ENCODE data around the gene ADRA2C. TPM values are rescaled to one million over a fixed set of nuclear protein-coding genes. Genes with fewer than 3 reads are reported as not detected.

ADRA2C gene
- total RNA-seq, 1 donor from 2014 or later, result 0.32 TPM

GRCh38 chr4:3733195-3733594 lies 33.0 kb upstream of the ADRA2C start:
- Mint-ChIP-seq H3K4me1 (ENCODE audit: unreplicated experiment) (no peaks in the 10 kb centered on the region), H3K27ac (ENCODE audit: unreplicated experiment) (no peak overlapping the region), H3K36me3 (ENCODE audit: unreplicated experiment) (no peaks in the 10 kb centered on the region), H3K4me3 (ENCODE audit: unreplicated experiment) (no peak overlapping the region), H3K9me3 (ENCODE audit: unreplicated experiment) (peaks cover 4% of the 10 kb centered on the region), H3K27me3 (ENCODE audit: unreplicated experiment) (peaks cover 3% of the 10 kb centered on the region)
- DNase-seq (ENCODE audit: extremely low spot score, unreplicated experiment), result no peak
- no peak for TF ChIP-seq CTCF (IDR thresholded peaks at IDR 0.05)

GRCh38 chr4:3735196-3735595 lies 31.0 kb upstream of the ADRA2C start:
- Mint-ChIP-seq H3K4me1 (ENCODE audit: unreplicated experiment) (no peaks in the 10 kb centered on the region), H3K27me3 (ENCODE audit: unreplicated experiment) (peaks cover 3% of the 10 kb centered on the region), H3K36me3 (ENCODE audit: unreplicated experiment) (no peaks in the 10 kb centered on the region), H3K27ac (ENCODE audit: unreplicated experiment) (no peak overlapping the region), H3K4me3 (ENCODE audit: unreplicated experiment) (no peak overlapping the region), H3K9me3 (ENCODE audit: unreplicated experiment) (peaks cover 4% of the 10 kb centered on the region)
- DNase-seq (ENCODE audit: extremely low spot score, unreplicated experiment), result no peak
- no peak for TF ChIP-seq CTCF (IDR thresholded peaks at IDR 0.05)

DNA sequence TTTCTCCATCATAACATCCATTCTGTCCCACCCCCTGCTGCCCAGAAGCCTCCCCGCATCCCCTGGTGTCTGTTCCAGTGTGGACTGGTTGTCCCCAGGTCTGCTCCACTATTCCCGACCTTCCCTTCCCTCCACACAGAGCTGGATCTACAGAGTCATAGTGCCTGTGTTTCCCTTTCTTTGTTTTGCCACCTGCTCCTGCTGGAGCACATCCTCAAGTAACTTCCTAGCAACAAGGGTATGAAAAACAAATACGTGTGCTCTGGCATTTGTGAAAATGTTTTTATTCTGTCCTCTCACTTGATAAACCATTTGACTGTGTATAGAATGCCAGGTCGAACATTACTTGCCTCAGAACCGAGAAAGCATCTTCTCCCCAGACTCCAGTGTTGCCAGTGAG lies 29.9 kb upstream of the ADRA2C start:
- H3K4me1 Mint-ChIP-seq (ENCODE audit: unreplicated experiment), result no peaks in the 10 kb centered on the region
- DNase-seq (ENCODE audit: extremely low spot score, unreplicated experiment), result no peak
- peaks cover 3% of the 10 kb centered on the region for H3K27me3 Mint-ChIP-seq (ENCODE audit: unreplicated experiment)
- no peaks in the 10 kb centered on the region for H3K36me3 Mint-ChIP-seq (ENCODE audit: unreplicated experiment)
- peaks cover 4% of the 10 kb centered on the region for H3K9me3 Mint-ChIP-seq (ENCODE audit: unreplicated experiment)
- no peak overlapping the region for H3K27ac Mint-ChIP-seq (ENCODE audit: unreplicated experiment)
- TF ChIP-seq CTCF (IDR thresholded peaks at IDR 0.05), result no peak
- H3K4me3 Mint-ChIP-seq (ENCODE audit: unreplicated experiment), result no peak overlapping the region

GRCh38 chr4:3736806-3737205 lies 29.4 kb upstream of the ADRA2C start:
- H3K27me3 Mint-ChIP-seq (ENCODE audit: unreplicated experiment), result peaks cover 3% of the 10 kb centered on the region
- no peaks in the 10 kb centered on the region for H3K36me3 Mint-ChIP-seq (ENCODE audit: unreplicated experiment)
- no peak overlapping the region for H3K27ac Mint-ChIP-seq (ENCODE audit: unreplicated experiment)
- no peak for DNase-seq (ENCODE audit: extremely low spot score, unreplicated experiment)
- H3K4me1 Mint-ChIP-seq (ENCODE audit: unreplicated experiment), result no peaks in the 10 kb centered on the region
- no peak for TF ChIP-seq CTCF (IDR thresholded peaks at IDR 0.05)
- peaks cover 5% of the 10 kb centered on the region for H3K9me3 Mint-ChIP-seq (ENCODE audit: unreplicated experiment)
- H3K4me3 Mint-ChIP-seq (ENCODE audit: unreplicated experiment), result no peak overlapping the region

DNA sequence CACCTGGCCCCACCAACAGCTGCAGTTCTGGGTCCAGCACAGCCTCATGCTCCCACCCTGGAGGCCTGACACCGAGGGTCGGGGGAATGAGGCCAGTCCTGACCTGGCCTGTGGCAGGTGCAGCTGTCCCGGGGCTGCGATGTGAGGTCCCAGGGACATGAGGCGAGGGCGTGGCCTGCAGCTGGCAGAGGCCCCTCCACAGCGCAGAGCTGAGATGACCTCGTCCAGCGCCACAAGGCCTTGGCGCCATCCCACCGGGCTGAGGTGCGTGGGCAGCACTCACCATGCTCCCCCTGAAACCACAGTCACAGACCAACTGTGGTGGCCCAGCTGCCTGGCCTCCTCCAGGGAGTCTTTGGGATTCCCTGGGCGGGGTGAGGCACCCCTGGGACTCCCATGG lies 26.6 kb upstream of the ADRA2C start:
- Mint-ChIP-seq H3K4me3 (ENCODE audit: unreplicated experiment) (no peak overlapping the region), H3K27ac (ENCODE audit: unreplicated experiment) (no peak overlapping the region), H3K36me3 (ENCODE audit: unreplicated experiment) (no peaks in the 10 kb centered on the region), H3K4me1 (ENCODE audit: unreplicated experiment) (no peaks in the 10 kb centered on the region), H3K27me3 (ENCODE audit: unreplicated experiment) (peaks cover 10% of the 10 kb centered on the region), H3K9me3 (ENCODE audit: unreplicated experiment) (peaks cover 9% of the 10 kb centered on the region)
- no peak for TF ChIP-seq CTCF (IDR thresholded peaks at IDR 0.05)
- no peak for DNase-seq (ENCODE audit: extremely low spot score, unreplicated experiment)

Measured in osteocyte (in vitro differentiated cells).